ENCODE measurements around the gene DNAJA3.

Gene DNAJA3

GRCh38 chr16:4489030-4489429 is 63.4 kb downstream of the DNAJA3 start:
- DNase-seq (ENCODE audit: low read depth) = no peak
- no peak overlapping the region for H3K4me3 ChIP-seq (ENCODE audit: low read depth, low read length)
- TF ChIP-seq CTCF (IDR thresholded peaks at IDR 0.05; ENCODE audit: control insufficient read depth, extremely low read depth, insufficient read depth) = no peak

- DNase-seq (ENCODE audit: low read depth) = no peak
- TF ChIP-seq CTCF (IDR thresholded peaks at IDR 0.05; ENCODE audit: control insufficient read depth, extremely low read depth, insufficient read depth) = no peak
- H3K4me3 ChIP-seq (ENCODE audit: low read depth, low read length) = no peak overlapping the region
These were observed 66.2 kb downstream of the DNAJA3 start for GRCh38 chr16:4491898-4492297.

- TF ChIP-seq CTCF (IDR thresholded peaks at IDR 0.05; ENCODE audit: control insufficient read depth, extremely low read depth, insufficient read depth) = no peak
- H3K4me3 ChIP-seq (ENCODE audit: low read depth, low read length) = no peak overlapping the region
- no peak for DNase-seq (ENCODE audit: low read depth)
These were observed 69.2 kb downstream of the DNAJA3 start for GRCh38 chr16:4494746-4495490.

- no peak overlapping the region for H3K4me3 ChIP-seq (ENCODE audit: low read depth, low read length)
- no peak for TF ChIP-seq CTCF (IDR thresholded peaks at IDR 0.05; ENCODE audit: control insufficient read depth, extremely low read depth, insufficient read depth)
- DNase-seq (ENCODE audit: low read depth) = no peak
These were observed 70.1 kb downstream of the DNAJA3 start for GRCh38 chr16:4495766-4496165.

GRCh38 chr16:4496305-4496704 is 70.6 kb downstream of the DNAJA3 start:
- no peak for DNase-seq (ENCODE audit: low read depth)
- no peak overlapping the region for H3K4me3 ChIP-seq (ENCODE audit: low read depth, low read length)
- no peak for TF ChIP-seq CTCF (IDR thresholded peaks at IDR 0.05; ENCODE audit: control insufficient read depth, extremely low read depth, insufficient read depth)

GRCh38 chr16:4498546-4499195 is 73.0 kb downstream of the DNAJA3 start:
- DNase-seq (ENCODE audit: low read depth) = no peak

More at GRCh38 chr16:4498546-4499195, 73.0 kb downstream of the DNAJA3 start:
- no peak overlapping the region for H3K4me3 ChIP-seq (ENCODE audit: low read depth, low read length)
- no peak for TF ChIP-seq CTCF (IDR thresholded peaks at IDR 0.05; ENCODE audit: control insufficient read depth, extremely low read depth, insufficient read depth)

Measured in LNCaP clone FGC (cell line).